DMS153 (cell line): Measurements from ENCODE around the gene RIBC2.
"Not testable (repeated sequence)": the region's sequence is repeated elsewhere in the genome, so short reads cannot be mapped to it uniquely, and the experiment has no call there.

Source experiments
- DNase-seq: peaks from one replicate; lab custom pipeline; 2025; lab: John Stamatoyannopoulos, UW

RIBC2 gene, protein sequence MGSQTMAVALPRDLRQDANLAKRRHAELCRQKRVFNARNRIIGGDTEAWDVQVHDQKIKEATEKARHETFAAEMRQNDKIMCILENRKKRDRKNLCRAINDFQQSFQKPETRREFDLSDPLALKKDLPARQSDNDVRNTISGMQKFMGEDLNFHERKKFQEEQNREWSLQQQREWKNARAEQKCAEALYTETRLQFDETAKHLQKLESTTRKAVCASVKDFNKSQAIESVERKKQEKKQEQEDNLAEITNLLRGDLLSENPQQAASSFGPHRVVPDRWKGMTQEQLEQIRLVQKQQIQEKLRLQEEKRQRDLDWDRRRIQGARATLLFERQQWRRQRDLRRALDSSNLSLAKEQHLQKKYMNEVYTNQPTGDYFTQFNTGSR

GRCh38 chr22:45413368-45414211 is at the start of gene RIBC2, which contains the start of gene SMC1B:
TSS of gene RIBC2 (plus strand) at chr22:45413693. CDS start at chr22:45413887, 194 bp downstream.
TSS of gene SMC1B (minus strand) at chr22:45413599. CDS start at chr22:45413567, 32 bp downstream.
- DNase-seq = peak; percentile 94

- no peak for DNase-seq
These were observed 46.8 kb upstream of the RIBC2 start for GRCh38 chr22:45366713-45367112.

DNA sequence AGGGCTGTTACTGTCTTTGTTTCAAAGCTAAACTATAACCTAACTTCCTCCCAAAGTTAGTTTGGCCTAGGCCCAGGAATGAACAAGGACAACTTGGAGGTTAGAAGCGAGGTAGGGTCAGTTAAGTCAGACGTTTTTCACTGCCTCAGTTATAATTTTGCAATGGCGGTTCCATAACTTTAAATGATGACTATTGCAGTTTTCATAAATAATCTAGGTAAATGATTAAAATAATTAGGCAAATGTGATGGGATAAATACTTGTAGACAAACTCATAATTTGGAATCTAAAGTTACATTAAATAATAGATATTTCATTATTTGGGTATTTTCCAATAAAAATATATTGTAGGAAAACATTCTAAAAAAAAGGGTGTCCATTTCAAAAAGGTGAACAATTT is 39.9 kb upstream of the RIBC2 start:
- not testable (repeated sequence) for DNase-seq

DNA sequence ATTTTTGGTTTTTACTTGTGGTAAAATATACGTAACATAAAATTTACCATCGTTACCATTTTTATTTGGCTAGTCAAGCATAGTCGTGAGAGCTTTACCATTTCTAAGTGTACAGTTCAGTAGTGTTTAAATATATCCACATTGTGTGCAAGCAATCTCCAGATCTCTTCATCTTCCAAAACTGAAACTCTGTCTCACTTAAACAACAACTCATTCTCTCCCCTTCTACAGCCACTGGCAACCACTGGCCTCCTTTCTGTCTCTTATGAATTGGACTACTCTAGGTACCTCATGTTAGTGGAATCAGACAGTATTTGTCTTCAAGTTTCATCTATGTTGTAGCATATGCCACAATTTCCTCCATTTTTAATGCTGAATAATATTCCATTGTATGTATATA is 37.5 kb upstream of the RIBC2 start:
- no peak for DNase-seq

DNA sequence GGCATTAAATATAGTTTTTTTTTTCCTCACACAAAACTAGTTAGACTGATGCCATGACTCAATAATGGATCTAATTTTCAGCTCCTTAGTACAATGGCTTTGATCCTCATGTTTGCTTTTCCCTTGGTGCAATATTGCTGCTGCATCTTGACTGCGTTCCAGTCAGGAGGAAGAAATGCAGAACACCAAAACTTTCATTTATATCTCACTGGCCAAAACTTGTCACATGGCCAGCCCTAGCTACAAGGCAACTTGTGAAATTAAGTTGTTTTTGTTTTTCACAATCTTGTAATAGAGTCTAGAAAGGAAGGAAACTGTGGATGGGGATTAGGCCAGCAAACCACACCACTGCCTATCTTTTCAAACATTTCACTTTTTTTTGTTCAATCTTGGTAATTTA is 36.8 kb upstream of the RIBC2 start:
- DNase-seq = no peak

GRCh38 chr22:45381348-45381747 is 32.1 kb upstream of the RIBC2 start:
- DNase-seq = no peak

GRCh38 chr22:45389546-45389945 is 23.9 kb upstream of the RIBC2 start:
- no peak for DNase-seq

GRCh38 chr22:45397806-45398205 is 15.7 kb upstream of the RIBC2 start:
- no peak for DNase-seq

DNA sequence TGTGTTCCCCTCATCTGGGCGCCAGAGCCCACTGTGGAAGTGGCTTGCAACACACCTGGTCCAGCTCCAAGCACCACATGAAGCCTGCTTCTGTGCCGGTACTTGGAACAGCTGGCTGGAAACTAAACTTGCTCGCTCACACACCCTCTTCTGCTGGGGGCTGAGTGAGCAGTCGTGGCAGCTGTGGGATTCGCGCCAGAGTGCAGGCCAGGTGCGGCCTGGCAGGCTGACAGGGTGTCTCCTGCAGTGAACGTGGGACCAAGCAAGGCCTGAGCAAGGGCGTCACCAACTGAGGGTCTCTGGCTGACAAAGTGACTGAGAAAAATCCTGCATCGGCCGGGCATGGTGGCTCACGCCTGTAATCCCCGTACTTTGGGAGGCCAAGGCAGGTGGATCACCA is 15.3 kb upstream of the RIBC2 start:
- DNase-seq = no peak

DNA sequence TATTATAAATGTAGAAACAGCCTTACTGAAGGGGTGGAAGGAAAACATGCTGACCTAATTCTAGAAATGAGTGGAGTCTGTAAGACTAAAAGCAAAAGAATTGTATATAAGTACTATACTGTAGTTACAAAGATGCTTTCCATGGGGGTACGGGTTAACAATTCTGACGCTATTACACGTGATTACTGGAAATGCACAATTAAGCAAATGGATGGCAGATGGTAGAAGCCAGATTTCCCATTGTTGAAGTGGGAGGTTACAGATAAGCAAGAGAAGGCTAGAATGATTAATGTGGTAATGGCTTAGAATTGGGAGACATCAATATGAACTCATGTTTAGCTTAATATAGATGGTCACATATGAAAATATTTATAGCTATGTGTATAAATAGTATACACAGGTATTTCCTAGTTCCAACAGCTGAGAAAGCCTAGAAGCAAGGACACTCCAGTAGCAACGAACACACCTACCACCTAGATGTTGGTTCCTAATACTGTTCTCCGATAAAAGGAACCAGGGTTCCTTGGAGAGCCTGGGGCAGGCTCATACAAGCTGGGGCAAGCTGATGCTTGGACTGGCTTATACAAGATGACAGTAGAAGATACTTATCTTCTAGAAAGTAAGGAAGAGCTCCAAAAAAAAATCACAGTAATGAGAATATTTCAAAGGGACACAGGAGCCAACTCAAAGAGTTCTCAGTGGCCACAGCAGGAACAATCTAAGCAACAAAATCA is 13.6 kb upstream of the RIBC2 start:
- DNase-seq = no peak

GRCh38 chr22:45402466-45402985 is 11.0 kb upstream of the RIBC2 start:
- DNase-seq = no peak

- no peak for DNase-seq
These were observed 5.7 kb upstream of the RIBC2 start for GRCh38 chr22:45407793-45408192.

DNA sequence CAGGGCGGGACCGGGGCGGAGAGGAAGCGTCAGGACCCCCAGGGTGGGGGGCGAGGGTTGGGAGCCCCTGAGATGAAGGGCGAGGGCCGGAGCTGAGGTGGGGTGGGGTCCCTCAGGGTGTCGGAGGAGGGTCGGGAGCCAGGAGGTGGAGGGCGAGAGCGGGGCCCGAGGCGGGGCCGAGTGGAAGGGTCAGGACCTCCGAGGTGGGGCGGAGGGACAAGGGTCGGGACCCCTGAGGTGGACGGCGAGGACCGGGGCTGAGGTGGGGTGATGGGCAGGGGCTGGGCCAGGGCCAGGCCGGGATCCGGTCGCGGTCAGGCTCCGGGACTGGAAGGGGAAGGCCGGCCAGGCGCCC is 503 bp upstream of the RIBC2 start:
- DNase-seq = no peak

- no peak for DNase-seq
These were observed 4.7 kb downstream of the RIBC2 start for GRCh38 chr22:45418056-45418769.

DNA sequence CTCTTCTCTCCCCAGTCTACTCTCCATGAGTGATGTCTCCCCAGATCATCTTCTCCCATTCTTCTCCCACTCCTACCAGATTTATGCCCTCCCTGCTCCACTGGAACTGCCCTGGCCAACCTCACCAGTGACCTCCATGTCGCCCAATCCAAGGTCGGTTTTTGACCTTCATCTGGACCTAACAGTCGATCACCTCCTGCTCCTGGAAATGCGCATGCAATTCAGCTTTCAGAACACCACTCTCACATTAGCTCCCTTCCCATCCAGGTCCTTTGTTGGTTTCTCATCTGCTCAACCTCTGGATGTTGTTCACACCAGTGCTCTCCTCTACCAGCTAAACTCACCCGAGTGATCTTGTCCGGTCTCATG is 5.3 kb downstream of the RIBC2 start:
- no peak for DNase-seq

DNA sequence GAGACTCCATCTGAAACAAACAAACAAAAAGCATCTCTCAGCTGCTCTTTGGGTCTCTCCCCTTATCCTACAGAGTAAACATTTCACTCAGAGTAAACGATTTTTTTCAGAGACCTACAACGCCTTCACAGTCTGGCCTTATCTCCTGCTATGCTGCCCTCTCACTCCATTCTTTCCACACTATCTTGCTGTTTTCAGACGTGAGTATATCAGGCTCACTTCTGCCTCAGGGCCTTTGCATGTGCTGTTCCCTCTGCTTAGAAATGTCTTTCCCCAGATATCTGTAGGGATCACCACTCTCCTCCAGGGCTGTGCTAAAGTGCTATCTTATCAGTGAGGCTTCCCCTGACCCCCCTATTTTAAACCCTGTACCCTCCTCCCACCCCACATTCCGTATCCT is 6.5 kb downstream of the RIBC2 start:
- DNase-seq = no peak

DNA sequence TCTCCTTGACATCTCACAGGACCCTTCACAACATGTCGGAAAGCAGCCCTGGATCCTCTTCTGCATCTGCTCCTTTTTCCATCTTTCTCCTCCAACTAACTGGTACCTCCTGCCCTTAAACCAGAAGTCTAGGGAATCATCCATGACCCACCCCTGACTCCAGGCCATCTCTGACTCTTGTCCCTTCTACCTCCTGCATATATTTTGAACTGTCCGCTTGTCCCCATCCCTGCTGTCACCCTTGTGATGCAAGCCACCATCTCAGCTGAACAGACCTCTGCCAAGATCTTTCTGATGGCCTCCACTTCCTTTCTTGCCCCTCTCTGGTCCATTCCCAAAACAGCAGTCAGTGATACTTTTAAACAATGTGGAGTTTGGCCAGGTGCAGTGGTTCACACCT is 7.0 kb downstream of the RIBC2 start:
- DNase-seq = no peak

DNA sequence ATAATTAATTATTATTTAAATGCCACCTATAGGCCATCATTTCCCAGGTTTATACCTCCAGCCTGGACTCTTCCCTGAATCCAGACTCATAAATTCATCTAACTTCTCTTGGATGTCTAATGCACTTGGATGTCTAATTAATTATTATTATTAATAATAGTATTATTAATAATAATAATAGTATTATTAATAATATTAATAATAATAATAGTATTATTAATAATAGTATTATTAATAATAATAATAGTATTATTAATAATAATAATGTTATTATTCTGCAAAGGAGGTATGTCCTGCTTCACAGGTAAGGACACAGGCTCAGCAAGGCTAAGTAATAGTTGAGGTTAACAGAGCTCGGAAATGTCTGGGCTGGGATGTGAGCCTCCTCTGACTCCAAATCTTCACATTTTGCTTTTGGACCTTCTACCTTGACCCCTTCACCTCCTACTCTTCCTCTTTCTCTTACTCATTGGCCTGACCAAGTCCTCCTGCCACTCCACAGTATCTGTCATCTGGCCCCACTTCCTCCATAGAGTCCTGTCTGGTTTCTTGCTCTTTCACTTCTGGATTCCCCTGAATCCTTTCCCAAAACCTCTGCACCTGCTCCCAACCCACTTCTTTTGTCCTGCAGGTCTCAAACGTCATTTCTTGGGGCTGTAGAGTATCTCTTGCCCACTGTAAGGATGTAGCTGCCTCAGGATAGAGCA is 8.0 kb downstream of the RIBC2 start:
- DNase-seq = no peak

DNA sequence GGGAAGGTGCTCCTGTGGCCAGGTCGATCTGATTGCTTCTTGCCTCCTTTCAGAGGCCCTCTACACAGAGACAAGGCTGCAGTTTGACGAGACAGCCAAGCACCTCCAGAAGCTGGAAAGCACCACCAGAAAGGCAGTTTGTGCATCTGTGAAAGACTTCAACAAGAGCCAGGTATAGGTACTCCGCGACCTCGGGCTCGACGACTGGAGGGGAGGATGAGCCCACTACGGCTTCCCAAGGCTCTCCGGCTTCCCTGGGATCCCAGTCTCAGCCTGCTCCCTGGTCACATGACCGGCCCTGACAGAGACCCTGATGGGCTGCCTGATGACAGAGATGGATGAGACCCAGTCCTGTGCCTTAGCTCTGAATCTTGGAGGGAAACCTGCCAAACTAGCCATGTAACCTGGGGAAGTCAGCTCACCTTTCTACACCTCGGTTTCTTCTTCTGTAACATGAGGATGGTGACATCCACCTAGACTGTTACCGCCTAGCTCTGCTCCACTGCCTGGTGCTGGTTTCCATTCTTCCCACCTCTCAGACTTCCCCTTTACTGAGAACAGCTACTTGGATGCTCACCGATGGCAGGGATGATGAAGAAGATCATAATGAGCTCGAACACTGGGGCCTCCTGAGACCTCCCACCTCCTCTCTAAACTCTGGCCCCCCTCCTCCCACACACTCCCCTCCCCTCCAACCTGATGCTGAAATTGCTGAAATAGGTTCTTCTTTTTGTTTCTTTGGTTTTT is 8.9 kb downstream of the RIBC2 start:
- DNase-seq = no peak

DNA sequence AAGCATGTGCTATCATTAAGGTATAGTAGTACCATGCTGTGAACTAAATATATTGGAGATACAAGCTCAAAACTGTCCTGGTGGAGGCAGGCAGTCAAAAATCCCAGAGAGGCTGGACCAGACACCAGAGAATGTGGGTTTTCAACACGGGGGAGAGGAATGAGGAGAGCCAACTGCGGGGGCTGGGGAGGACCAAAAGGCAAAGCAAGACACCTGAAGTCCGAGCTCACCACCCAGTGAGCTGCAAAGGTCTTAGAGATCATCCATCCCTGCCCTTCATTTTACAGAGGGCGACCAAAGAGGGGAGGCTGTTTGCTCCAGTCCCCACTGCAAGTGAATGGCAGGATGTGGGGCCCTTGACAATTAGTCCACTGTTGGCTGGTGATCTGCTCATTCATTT is 10.0 kb downstream of the RIBC2 start:
- no peak for DNase-seq
